Naive B cell (primary cell): ENCODE measurements around the gene TFAP2B. TPM values are rescaled to one million over a fixed set of nuclear protein-coding genes. Genes with fewer than 3 reads are reported as not detected.

Experiments used
- ATAC-seq, 2 donors: fragments of 150-1000 bp; cut with Tn5 transposase; 2 replicates each; pipeline ENCODE4 v1.10.0; 2021; ENCODE audit warnings: low read depth in 2 of 2, mild to moderate bottlenecking in 2 of 2, moderate library complexity in 2 of 2
- DNase-seq: peaks from one replicate; pipeline ENCODE4 v3.0.0; 2022
- H3K27ac Mint-ChIP-seq, 6 donors: one replicate each; pipeline ENCODE4 v1.8.0; 2020 to 2022; ENCODE audit warnings: mild to moderate bottlenecking in 6 of 6, mixed read lengths in 6 of 6, moderate library complexity in 5 of 6, inconsistent platforms in 2 of 6
- H3K27me3 Mint-ChIP-seq, 3 donors: one replicate each; pipeline ENCODE4 v1.8.0; 2021 to 2022; ENCODE audit warnings: mixed read lengths in 3 of 3, mild to moderate bottlenecking in 1 of 3
- H3K36me3 Mint-ChIP-seq, 2 donors: one replicate each; pipeline ENCODE4 v1.8.0; 2020 to 2022; ENCODE audit warnings: mixed read lengths in 2 of 2, inconsistent platforms in 1 of 2, mild to moderate bottlenecking in 1 of 2
- H3K4me1 Mint-ChIP-seq, 3 donors: one replicate each; pipeline ENCODE4 v1.8.0; 2020 to 2022; ENCODE audit warnings: mixed read lengths in 3 of 3, inconsistent platforms in 1 of 3, mild to moderate bottlenecking in 1 of 3, moderate library complexity in 1 of 3
- H3K4me3 Mint-ChIP-seq, 8 donors: one replicate each; pipeline ENCODE4 v1.8.0; 2020 to 2022; ENCODE audit warnings: mild to moderate bottlenecking in 8 of 8, mixed read lengths in 8 of 8, moderate library complexity in 8 of 8, inconsistent platforms in 2 of 8
- H3K9me3 Mint-ChIP-seq, 7 donors: one replicate each; pipeline ENCODE4 v1.8.0; 2020 to 2022; ENCODE audit warnings: mixed read lengths in 7 of 7, mild to moderate bottlenecking in 5 of 7, inconsistent platforms in 2 of 7, moderate library complexity in 1 of 7
- polyA plus RNA-seq, 6 donors: library from polyadenylated mRNA; unstranded; fragments of 300-500 nt; fragmentation: Illumina TruSeq; gene quantifications; one replicate each; pipeline ENCODE4 v1.2.3, GENCODE V29; 2021; ENCODE audit warnings: low read depth in 6 of 6

The TFAP2B gene
- polyA plus RNA-seq: not detected

DNA sequence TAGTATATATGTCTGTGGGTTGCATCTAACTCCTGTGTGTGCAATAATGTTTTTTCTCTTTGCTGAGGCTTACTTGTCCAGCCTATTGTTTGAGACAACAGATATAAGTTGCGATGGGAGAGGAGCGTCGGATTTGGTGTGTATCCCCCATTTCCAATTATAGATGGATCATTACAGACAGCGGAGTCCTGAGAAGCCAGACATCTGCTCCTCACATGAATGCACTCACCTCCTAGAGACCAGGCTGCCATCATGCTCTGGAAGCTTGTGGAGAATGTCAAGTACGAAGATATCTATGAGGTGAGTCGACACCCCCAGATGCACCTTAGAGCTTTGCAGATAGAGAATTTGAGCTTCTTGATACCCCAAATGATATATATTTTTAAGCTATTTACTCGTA lies at the start of gene TFAP2B:
Gene TFAP2B, plus strand, starts transcription at position 199 of the 400 bp plus-strand sequence. Its CDS starts 21 bp downstream, at position 220.
- DNase-seq (no peak), ATAC-seq (no peak)
- H3K9me3 Mint-ChIP-seq: peaks cover 0 to 1% (median 0%) of the 10 kb centered on the region in 7 donors
- H3K4me3 Mint-ChIP-seq: peak within 1 kb of the TSS in 4 of 8 donors; percentile 9 to 71 (median 36)
- H3K36me3 Mint-ChIP-seq: no peaks in the 10 kb centered on the region
- H3K27ac Mint-ChIP-seq: peak within 1 kb of the TSS in 1 of 6 donors; percentile 1
- H3K4me1 Mint-ChIP-seq: peaks cover 16 to 30% (median 21%) of the 10 kb centered on the region in 3 donors
- H3K27me3 Mint-ChIP-seq: peaks cover 70 to 86% (median 78%) of the 10 kb centered on the region in 3 donors

DNA sequence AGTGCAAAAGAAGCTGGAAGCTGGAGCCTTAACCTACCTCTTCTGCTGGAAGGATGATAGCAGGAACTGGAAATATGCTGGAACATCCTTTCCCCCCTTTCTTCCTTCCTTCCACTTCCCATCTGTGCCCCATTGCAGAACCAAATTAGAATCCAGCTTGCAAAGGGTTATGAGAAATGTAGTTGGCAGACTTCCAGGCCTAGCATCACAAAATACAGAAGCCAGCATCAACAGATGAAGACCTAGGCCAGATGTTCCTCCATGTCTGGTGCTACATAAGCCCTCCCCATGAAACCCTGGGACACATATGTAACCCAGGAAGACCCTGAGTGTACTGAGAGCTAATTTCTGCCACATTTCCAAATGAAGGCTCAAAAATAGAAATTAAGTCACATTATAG lies 40.0 kb upstream of the TFAP2B start:
- no peaks in the 10 kb centered on the region for H3K27me3 Mint-ChIP-seq

DNA sequence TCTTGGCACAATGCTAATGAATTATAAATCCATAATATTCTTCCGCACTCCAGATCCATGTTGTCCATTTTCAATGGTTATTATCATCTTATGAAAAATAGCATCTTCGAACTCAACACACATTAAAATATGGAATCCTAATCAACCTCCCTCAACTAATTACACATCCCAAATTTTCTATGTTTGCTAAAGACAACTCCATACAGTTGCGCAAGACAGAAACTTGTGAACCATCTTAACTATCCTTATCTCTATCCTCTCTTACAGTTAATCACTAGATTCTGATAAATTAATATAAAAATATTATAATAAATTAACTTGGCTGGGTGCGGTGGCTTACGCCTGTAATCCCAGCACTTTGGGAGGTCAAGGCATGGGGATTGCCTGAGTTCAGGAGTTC lies 38.3 kb upstream of the TFAP2B start:
- ATAC-seq (no peak), DNase-seq (no peak)
- no peaks in the 10 kb centered on the region for H3K27me3 Mint-ChIP-seq
- H3K4me1 Mint-ChIP-seq: no peaks in the 10 kb centered on the region
- no peak overlapping the region for H3K27ac Mint-ChIP-seq
- peaks cover 0 to 4% (median 0%) of the 10 kb centered on the region in 7 donors for H3K9me3 Mint-ChIP-seq
- no peaks in the 10 kb centered on the region for H3K36me3 Mint-ChIP-seq
- no peak overlapping the region for H3K4me3 Mint-ChIP-seq

More for the DNA sequence above, 40.0 kb upstream of the TFAP2B start:
- H3K27ac Mint-ChIP-seq: no peak overlapping the region
- H3K4me1 Mint-ChIP-seq: no peaks in the 10 kb centered on the region
- no peaks in the 10 kb centered on the region for H3K36me3 Mint-ChIP-seq
- DNase-seq (no peak), ATAC-seq (no peak)
- H3K9me3 Mint-ChIP-seq: peaks cover 0 to 4% (median 0%) of the 10 kb centered on the region in 7 donors
- no peak overlapping the region for H3K4me3 Mint-ChIP-seq

DNA sequence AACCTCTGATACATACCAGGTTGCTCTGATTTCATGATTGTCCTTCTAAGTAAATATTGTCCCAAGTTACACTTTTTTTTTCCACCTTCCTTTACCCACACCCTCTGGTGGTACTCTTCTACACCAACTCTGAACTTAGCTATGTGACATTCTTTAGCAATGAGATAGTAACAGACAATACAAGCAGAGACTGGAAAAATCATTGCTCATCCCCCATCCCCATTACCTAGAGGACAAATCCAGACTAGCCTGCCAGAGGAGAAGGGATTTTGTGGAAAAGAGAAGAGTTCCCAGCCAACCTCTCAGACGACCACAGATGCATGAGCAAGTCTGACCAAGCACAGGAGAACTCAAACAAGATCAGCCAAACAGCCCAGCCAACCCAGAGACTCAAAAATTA lies 32.8 kb upstream of the TFAP2B start:
- Mint-ChIP-seq H3K4me1 (no peaks in the 10 kb centered on the region), H3K4me3 (no peak overlapping the region), H3K27ac (no peak overlapping the region), H3K9me3 (peaks cover 0 to 5% (median 0%) of the 10 kb centered on the region in 7 donors), H3K27me3 (peaks cover 0 to 11% (median 10%) of the 10 kb centered on the region in 3 donors), H3K36me3 (no peaks in the 10 kb centered on the region)
- ATAC-seq (no peak), DNase-seq (no peak)

GRCh38 chr6:50791900-50792508 lies 26.7 kb upstream of the TFAP2B start:
- H3K9me3 Mint-ChIP-seq: peaks cover 0 to 7% (median 3%) of the 10 kb centered on the region in 7 donors
- ATAC-seq (no peak), DNase-seq (no peak)
- no peaks in the 10 kb centered on the region for H3K36me3 Mint-ChIP-seq
- peaks cover 14 to 28% (median 15%) of the 10 kb centered on the region in 3 donors for H3K27me3 Mint-ChIP-seq
- peaks cover 0 to 6% (median 5%) of the 10 kb centered on the region in 3 donors for H3K4me1 Mint-ChIP-seq
- no peak overlapping the region for H3K27ac Mint-ChIP-seq
- no peak overlapping the region for H3K4me3 Mint-ChIP-seq

DNA sequence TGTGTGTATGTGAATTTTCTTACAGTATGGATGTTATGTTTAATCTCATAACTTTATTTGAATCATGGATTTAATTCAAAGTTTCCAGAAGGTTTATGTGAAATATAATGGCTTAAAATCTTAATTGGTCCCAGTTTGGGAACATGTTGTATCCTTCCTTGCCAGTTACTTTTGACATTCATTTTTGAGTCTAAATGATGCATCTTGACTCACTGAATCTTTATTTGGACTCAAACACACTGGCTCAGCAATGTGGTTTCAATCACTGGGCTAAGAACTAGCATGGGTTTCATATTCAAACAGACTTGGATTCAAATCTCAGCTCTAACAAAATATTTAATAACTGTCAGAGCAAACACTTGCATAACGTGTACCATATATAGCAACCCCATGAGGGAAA lies 25.9 kb upstream of the TFAP2B start:
- no peaks in the 10 kb centered on the region for H3K36me3 Mint-ChIP-seq
- peaks cover 0 to 7% (median 4%) of the 10 kb centered on the region in 7 donors for H3K9me3 Mint-ChIP-seq
- DNase-seq (no peak), ATAC-seq (no peak)
- peaks cover 0 to 6% (median 5%) of the 10 kb centered on the region in 3 donors for H3K4me1 Mint-ChIP-seq
- H3K4me3 Mint-ChIP-seq: no peak overlapping the region
- no peak overlapping the region for H3K27ac Mint-ChIP-seq
- peaks cover 14 to 20% (median 15%) of the 10 kb centered on the region in 3 donors for H3K27me3 Mint-ChIP-seq

DNA sequence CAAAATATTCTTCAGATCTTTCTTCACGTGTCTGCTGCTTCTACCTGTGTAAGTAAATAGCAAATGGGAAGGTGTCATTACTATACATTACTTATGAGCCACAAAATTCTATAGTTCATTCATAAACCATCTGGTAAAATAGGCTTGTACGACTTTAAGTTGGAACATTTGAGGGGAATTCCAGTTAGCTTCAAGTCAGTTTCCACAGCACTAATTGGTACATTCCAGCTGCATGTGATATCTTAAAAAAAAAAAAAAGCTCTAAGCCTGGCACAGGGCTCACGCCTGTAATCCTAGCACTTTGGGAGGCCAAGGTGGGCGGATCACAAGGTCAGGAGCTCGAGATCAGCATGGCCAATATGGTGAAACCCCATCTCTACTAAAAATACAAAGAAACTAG lies 23.1 kb upstream of the TFAP2B start:
- Mint-ChIP-seq H3K36me3 (no peaks in the 10 kb centered on the region), H3K4me3 (no peak overlapping the region), H3K4me1 (peaks cover 0 to 6% (median 5%) of the 10 kb centered on the region in 3 donors), H3K27me3 (peaks cover 5 to 17% (median 14%) of the 10 kb centered on the region in 3 donors), H3K27ac (no peak overlapping the region), H3K9me3 (peaks cover 0 to 7% (median 2%) of the 10 kb centered on the region in 7 donors)
- ATAC-seq: no peak
- DNase-seq: no peak

- Mint-ChIP-seq H3K27ac (no peak overlapping the region), H3K36me3 (no peaks in the 10 kb centered on the region), H3K4me3 (no peak overlapping the region), H3K27me3 (peaks cover 0 to 10% (median 0%) of the 10 kb centered on the region in 3 donors), H3K9me3 (peaks cover 0 to 5% (median 3%) of the 10 kb centered on the region in 7 donors), H3K4me1 (no peaks in the 10 kb centered on the region)
- no peak for ATAC-seq
- DNase-seq: no peak
These were observed 14.4 kb upstream of the TFAP2B start for GRCh38 chr6:50804283-50804682.

GRCh38 chr6:50807035-50807434 lies 11.6 kb upstream of the TFAP2B start:
- peaks cover 3 to 10% (median 5%) of the 10 kb centered on the region in 3 donors for H3K27me3 Mint-ChIP-seq
- DNase-seq: no peak
- ATAC-seq: no peak
- peaks cover 0 to 11% (median 3%) of the 10 kb centered on the region in 7 donors for H3K9me3 Mint-ChIP-seq
- H3K4me3 Mint-ChIP-seq: no peak overlapping the region
- H3K27ac Mint-ChIP-seq: no peak overlapping the region
- H3K4me1 Mint-ChIP-seq: no peaks in the 10 kb centered on the region
- no peaks in the 10 kb centered on the region for H3K36me3 Mint-ChIP-seq

DNA sequence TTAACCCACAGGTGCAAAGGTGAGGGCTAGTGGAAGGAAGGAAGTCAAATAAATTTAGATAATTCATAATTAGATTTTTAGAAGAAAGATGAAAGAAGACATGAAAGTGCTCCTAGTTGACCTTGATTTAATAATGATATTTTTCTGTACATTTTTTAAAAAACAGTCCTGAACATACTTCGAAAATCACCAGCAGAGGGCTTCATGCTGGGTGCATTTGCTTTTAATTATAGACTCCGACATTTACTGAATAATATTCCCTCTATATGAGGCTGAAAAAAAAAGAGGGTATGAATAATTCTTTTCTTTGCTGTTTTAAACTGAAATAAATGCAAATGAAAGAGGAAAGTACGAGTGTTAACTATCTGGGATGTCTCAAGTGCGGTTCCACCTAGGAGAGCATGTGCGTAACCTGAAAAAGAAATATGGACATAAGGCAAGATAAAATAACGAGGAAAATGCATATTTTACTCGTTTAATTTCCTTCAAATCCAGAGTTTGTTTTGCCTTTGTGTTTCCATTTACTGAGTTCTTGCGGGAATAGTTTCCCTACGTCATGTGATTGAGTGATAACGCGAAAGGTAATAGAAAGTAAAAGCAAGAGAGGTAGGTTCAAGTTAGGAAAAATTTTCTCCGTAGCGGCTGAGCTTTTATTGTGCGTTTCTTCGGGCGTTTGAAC lies 3.1 kb upstream of the TFAP2B start:
- ATAC-seq (no peak), DNase-seq (no peak)
- peaks cover 0 to 5% (median 0%) of the 10 kb centered on the region in 7 donors for H3K9me3 Mint-ChIP-seq
- no peaks in the 10 kb centered on the region for H3K36me3 Mint-ChIP-seq
- peaks cover 55 to 59% (median 59%) of the 10 kb centered on the region in 3 donors for H3K27me3 Mint-ChIP-seq
- H3K4me1 Mint-ChIP-seq: peaks cover 9 to 16% (median 12%) of the 10 kb centered on the region in 3 donors
- peak overlapping the region in 3 of 6 donors; percentile 46 to 85 (median 56) for H3K27ac Mint-ChIP-seq
- peak overlapping the region; percentile 72 to 94 (median 86) for H3K4me3 Mint-ChIP-seq

GRCh38 chr6:50816115-50816675 lies 2.5 kb upstream of the TFAP2B start:
- H3K36me3 Mint-ChIP-seq: no peaks in the 10 kb centered on the region
- DNase-seq (peak; percentile 32), ATAC-seq (peak in 1 of 2 donors; percentile 32)
- H3K27ac Mint-ChIP-seq: peak overlapping the region in 3 of 6 donors; percentile 46 to 85 (median 56)
- H3K4me1 Mint-ChIP-seq: peaks cover 11 to 21% (median 15%) of the 10 kb centered on the region in 3 donors
- H3K4me3 Mint-ChIP-seq: peak overlapping the region; percentile 72 to 94 (median 86)
- H3K27me3 Mint-ChIP-seq: peaks cover 55 to 65% (median 65%) of the 10 kb centered on the region in 3 donors
- H3K9me3 Mint-ChIP-seq: peaks cover 0 to 1% (median 0%) of the 10 kb centered on the region in 7 donors

- H3K4me1 Mint-ChIP-seq: peaks cover 15 to 26% (median 16%) of the 10 kb centered on the region in 3 donors
- H3K27ac Mint-ChIP-seq: no peak overlapping the region
- peaks cover 62 to 74% (median 71%) of the 10 kb centered on the region in 3 donors for H3K27me3 Mint-ChIP-seq
- ATAC-seq (no peak), DNase-seq (no peak)
- H3K9me3 Mint-ChIP-seq: peaks cover 0 to 1% (median 0%) of the 10 kb centered on the region in 7 donors
- no peaks in the 10 kb centered on the region for H3K36me3 Mint-ChIP-seq
- H3K4me3 Mint-ChIP-seq: peak overlapping the region in 1 of 8 donors; percentile 7
These were observed 1.6 kb upstream of the TFAP2B start for GRCh38 chr6:50816947-50817645.

DNA sequence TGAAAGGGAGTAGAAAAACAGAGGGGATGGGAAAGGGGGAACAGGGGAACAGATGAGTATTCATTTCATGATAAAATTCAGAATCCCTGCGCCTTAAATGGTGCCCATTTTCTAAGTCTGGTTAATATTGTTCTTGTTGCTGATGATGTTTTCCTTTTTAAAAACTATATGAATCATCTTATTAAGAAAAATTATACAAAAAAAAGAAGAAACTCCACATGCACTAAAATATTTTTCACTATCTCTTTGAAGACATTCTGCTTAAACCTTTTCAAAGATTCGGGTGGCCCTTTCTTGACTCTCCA lies 1.1 kb upstream of the TFAP2B start:
- peaks cover 63 to 79% (median 71%) of the 10 kb centered on the region in 3 donors for H3K27me3 Mint-ChIP-seq
- H3K36me3 Mint-ChIP-seq: no peaks in the 10 kb centered on the region
- no peak for ATAC-seq
- H3K27ac Mint-ChIP-seq: no peak overlapping the region
- peaks cover 0 to 1% (median 0%) of the 10 kb centered on the region in 7 donors for H3K9me3 Mint-ChIP-seq
- no peak for DNase-seq
- no peak overlapping the region for H3K4me3 Mint-ChIP-seq
- H3K4me1 Mint-ChIP-seq: peaks cover 15 to 26% (median 16%) of the 10 kb centered on the region in 3 donors
